Stomach (tissue), 4 donors: Measurements from ENCODE around the gene RHPN2.
"Not testable (repeated sequence)": the region's sequence is repeated elsewhere in the genome, so short reads cannot be mapped to it uniquely, and the experiment has no call there.

Source experiments
- CTCF ChIP-seq, 7 experiments: fragments of 450-650 bp in 4 of 7; fragments of 200-600 bp in 3 of 7; sonication (generic) in 3 of 7; IDR thresholded peaks; one replicate each; pipeline ENCODE4 v1.5.1; 2016 to 2019; ENCODE audit warnings: antibody characterized with exemption in 7 of 7, control low read depth in 2 of 7, mild to moderate bottlenecking in 1 of 7
- EP300 ChIP-seq: sonication (generic); formaldehyde crosslinking; IDR thresholded peaks from one replicate; pipeline ENCODE4 v1.6.1; 2017; ENCODE audit warnings: antibody characterized with exemption

- not testable (repeated sequence) for TF ChIP-seq CTCF (IDR thresholded peaks at IDR 0.05); EP300
These were observed 86.9 kb downstream of the RHPN2 start for GRCh38 chr19:32977813-32978212.
